Measurements from ENCODE around the gene NOL8.

DNA sequence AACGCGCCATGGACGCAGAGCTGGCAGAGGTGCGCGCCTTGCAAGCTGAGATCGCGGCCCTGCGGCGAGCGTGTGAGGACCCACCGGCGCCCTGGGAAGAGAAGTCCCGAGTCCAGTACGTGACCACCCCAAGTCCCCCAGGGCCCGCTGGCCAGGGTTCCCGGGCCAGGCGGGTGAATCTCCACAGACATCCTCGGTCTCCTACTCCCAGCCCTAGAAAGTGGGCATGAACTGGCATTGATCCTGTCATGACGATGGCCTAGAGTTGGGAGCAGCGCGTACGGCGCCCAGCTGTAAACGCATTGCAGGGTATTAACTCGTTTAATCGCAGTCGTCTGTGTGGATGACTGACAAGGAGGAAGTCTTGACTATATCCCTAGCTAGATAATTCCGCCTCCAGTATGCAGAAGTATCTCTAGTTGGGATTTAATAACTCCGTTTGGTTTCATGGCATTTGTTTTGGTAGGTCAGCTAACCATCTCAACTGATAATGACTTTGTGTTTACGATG is 896 bp upstream of the NOL8 start:
- TF ChIP-seq, protein P1, sequence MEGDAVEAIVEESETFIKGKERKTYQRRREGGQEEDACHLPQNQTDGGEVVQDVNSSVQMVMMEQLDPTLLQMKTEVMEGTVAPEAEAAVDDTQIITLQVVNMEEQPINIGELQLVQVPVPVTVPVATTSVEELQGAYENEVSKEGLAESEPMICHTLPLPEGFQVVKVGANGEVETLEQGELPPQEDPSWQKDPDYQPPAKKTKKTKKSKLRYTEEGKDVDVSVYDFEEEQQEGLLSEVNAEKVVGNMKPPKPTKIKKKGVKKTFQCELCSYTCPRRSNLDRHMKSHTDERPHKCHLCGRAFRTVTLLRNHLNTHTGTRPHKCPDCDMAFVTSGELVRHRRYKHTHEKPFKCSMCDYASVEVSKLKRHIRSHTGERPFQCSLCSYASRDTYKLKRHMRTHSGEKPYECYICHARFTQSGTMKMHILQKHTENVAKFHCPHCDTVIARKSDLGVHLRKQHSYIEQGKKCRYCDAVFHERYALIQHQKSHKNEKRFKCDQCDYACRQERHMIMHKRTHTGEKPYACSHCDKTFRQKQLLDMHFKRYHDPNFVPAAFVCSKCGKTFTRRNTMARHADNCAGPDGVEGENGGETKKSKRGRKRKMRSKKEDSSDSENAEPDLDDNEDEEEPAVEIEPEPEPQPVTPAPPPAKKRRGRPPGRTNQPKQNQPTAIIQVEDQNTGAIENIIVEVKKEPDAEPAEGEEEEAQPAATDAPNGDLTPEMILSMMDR (IDR thresholded peaks at IDR 0.05 in 4 of 5, conservative IDR thresholded peaks at IDR 0.05 in 1 of 5), result no peak
- peak; percentile 55 to 64 for TF ChIP-seq POLR2A (IDR thresholded peaks at IDR 0.05)
